ENCODE measurements around the gene OR4D10. TPM values are rescaled to one million over a fixed set of nuclear protein-coding genes. Genes with fewer than 3 reads are reported as not detected.

Gene OR4D10
- total and polyA plus RNA-seq, 2 donors from 2014 or later: not detected

DNA sequence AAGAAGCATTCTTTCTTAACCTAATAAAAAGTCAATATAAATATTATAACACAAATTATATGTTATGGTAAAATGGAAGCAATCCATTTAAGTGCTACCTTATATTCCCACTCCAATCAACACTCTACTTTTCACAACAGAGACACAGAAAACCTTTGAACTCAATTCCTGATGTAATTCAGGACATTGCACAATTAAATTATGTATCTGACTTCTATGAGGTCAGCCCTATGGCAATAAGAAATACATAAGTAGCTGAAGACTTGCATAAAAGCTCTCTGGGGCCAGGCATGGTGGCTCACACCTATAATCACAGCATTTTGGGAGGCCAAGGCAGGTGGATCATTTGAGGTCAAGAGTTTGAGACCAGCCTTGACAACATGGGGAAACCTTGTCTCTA lies 6.8 kb downstream of the OR4D10 start:
- DNase-seq (no peak), FAIRE-seq (no peak)
- no peaks in the 10 kb centered on the region for H3K4me1 ChIP-seq (ENCODE audit: control insufficient read depth in 2 of 3, insufficient read depth in 2 of 3, low read depth in 1 of 3, low read length in 3 of 3)
- no peak overlapping the region for H3K4me3 ChIP-seq (ENCODE audit: low read length in 3 of 3)
- H3K36me3 ChIP-seq (ENCODE audit: control insufficient read depth in 2 of 3, insufficient read depth in 3 of 3, low read length in 3 of 3): no peaks in the 10 kb centered on the region
- TF ChIP-seq, protein P1, sequence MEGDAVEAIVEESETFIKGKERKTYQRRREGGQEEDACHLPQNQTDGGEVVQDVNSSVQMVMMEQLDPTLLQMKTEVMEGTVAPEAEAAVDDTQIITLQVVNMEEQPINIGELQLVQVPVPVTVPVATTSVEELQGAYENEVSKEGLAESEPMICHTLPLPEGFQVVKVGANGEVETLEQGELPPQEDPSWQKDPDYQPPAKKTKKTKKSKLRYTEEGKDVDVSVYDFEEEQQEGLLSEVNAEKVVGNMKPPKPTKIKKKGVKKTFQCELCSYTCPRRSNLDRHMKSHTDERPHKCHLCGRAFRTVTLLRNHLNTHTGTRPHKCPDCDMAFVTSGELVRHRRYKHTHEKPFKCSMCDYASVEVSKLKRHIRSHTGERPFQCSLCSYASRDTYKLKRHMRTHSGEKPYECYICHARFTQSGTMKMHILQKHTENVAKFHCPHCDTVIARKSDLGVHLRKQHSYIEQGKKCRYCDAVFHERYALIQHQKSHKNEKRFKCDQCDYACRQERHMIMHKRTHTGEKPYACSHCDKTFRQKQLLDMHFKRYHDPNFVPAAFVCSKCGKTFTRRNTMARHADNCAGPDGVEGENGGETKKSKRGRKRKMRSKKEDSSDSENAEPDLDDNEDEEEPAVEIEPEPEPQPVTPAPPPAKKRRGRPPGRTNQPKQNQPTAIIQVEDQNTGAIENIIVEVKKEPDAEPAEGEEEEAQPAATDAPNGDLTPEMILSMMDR (IDR thresholded peaks at IDR 0.05; ENCODE audit: borderline replicate concordance, extremely low read depth, insufficient read depth): no peak
- intact Hi-C loops (cut with DNase I): no loop called here
- H3K9ac ChIP-seq (ENCODE audit: low read length in 3 of 3): no peak overlapping the region
- no peaks in the 10 kb centered on the region for H3K27me3 ChIP-seq (ENCODE audit: control insufficient read depth, insufficient read depth, low read length)
- H3K27ac ChIP-seq (ENCODE audit: low read depth in 2 of 2, low read length in 2 of 2): no peak overlapping the region
- H3K9me3 ChIP-seq (ENCODE audit: control insufficient read depth in 2 of 3, insufficient read depth in 1 of 3, low read length in 3 of 3): no peaks in the 10 kb centered on the region

DNA sequence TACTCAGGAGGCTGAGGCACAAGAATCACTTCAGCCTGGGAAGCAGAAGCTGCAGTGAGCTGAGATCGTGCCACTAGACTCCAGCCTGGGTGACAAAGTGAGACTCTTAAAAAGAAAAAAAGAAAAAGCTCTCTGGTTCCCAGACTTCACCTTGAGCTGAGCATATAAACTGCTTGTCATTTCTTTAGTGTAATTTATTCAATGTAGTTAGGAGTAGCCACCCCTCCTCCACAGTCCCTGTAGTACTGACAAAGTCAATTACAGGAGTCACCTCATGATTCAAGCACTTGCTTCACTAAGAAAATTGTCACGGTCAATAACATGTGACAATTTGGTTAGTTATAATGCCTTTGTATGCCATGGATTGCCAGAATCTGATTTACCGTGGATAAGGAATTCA lies 7.2 kb downstream of the OR4D10 start:
- Histone ChIP-seq H3K27me3 (ENCODE audit: control insufficient read depth, insufficient read depth, low read length) (no peaks in the 10 kb centered on the region), H3K4me1 (ENCODE audit: control insufficient read depth in 2 of 3, insufficient read depth in 2 of 3, low read depth in 1 of 3, low read length in 3 of 3) (no peaks in the 10 kb centered on the region), H3K4me3 (ENCODE audit: low read length in 3 of 3) (no peak overlapping the region), H3K36me3 (ENCODE audit: control insufficient read depth in 2 of 3, insufficient read depth in 3 of 3, low read length in 3 of 3) (no peaks in the 10 kb centered on the region), H3K9ac (ENCODE audit: low read length in 3 of 3) (no peak overlapping the region), H3K9me3 (ENCODE audit: control insufficient read depth in 2 of 3, insufficient read depth in 1 of 3, low read length in 3 of 3) (no peaks in the 10 kb centered on the region), H3K27ac (ENCODE audit: low read depth in 2 of 2, low read length in 2 of 2) (no peak overlapping the region)
- no peak for FAIRE-seq
- intact Hi-C loops (cut with DNase I): no loop called here
- TF ChIP-seq, protein P1 (IDR thresholded peaks at IDR 0.05; ENCODE audit: borderline replicate concordance, extremely low read depth, insufficient read depth): no peak
- DNase-seq: peak in 2 of 5 donors; percentile 24 to 34

DNA sequence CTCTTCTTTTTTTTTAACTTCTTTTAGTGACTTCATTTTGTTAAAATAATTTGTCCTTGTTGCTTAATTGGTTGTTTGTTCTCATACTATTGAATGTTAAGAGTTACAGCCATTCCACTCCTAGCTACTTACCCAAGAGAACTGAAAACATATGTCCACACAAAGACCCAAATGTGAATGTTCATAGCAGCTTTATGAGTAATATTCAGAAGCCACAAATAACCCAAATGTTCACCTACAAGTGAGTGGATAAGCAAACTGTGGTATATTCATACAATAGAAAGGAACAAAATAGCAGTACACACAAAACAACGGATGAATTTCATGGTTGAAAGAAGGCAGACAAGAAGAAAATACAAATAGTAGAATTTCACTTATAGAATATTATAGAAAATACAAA lies 28.8 kb downstream of the OR4D10 start:
- intact Hi-C loops (cut with DNase I): no loop called here
- H3K9me3 ChIP-seq (ENCODE audit: control insufficient read depth in 2 of 3, insufficient read depth in 1 of 3, low read length in 3 of 3): no peaks in the 10 kb centered on the region
- no peaks in the 10 kb centered on the region for H3K27me3 ChIP-seq (ENCODE audit: control insufficient read depth, insufficient read depth, low read length)
- H3K4me1 ChIP-seq (ENCODE audit: control insufficient read depth in 2 of 3, insufficient read depth in 2 of 3, low read depth in 1 of 3, low read length in 3 of 3): no peaks in the 10 kb centered on the region
- TF ChIP-seq, protein P1 (IDR thresholded peaks at IDR 0.05; ENCODE audit: borderline replicate concordance, extremely low read depth, insufficient read depth): no peak
- H3K36me3 ChIP-seq (ENCODE audit: control insufficient read depth in 2 of 3, insufficient read depth in 3 of 3, low read length in 3 of 3): no peaks in the 10 kb centered on the region
- DNase-seq: no peak
- no peak for FAIRE-seq
- no peak overlapping the region for H3K27ac ChIP-seq (ENCODE audit: low read depth in 2 of 2, low read length in 2 of 2)
- no peak overlapping the region for H3K9ac ChIP-seq (ENCODE audit: low read length in 3 of 3)
- no peak overlapping the region for H3K4me3 ChIP-seq (ENCODE audit: low read length in 3 of 3)

DNA sequence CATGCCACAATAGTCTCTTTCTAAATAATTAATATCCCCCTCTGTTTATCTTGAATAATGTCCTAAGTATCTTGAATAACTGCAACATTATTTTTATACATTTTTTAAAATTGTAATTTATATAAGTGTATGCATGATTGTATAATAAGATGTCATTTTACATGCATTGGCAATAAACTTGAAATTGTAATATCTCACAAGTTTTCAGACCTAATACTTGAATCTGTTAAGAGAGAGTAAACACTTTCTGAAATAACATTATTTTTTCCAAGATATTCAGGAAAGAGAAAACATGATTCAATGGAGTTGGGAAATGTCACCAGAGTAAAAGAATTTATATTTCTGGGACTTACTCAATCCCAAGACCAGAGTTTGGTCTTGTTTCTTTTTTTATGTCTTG lies 30.2 kb downstream of the OR4D10 start, which contains the start of gene OR4D11:
OR4D11 (plus strand) TSS at position 301 of the 400 bp plus-strand sequence; CDS start at position 301, 0 bp downstream.
- H3K4me1 ChIP-seq (ENCODE audit: control insufficient read depth in 2 of 3, insufficient read depth in 2 of 3, low read depth in 1 of 3, low read length in 3 of 3): no peaks in the 10 kb centered on the region
- TF ChIP-seq, protein P1 (IDR thresholded peaks at IDR 0.05; ENCODE audit: borderline replicate concordance, extremely low read depth, insufficient read depth): no peak
- no peaks in the 10 kb centered on the region for H3K27me3 ChIP-seq (ENCODE audit: control insufficient read depth, insufficient read depth, low read length)
- intact Hi-C loops (cut with DNase I): no loop called here
- no peak within 1 kb of the TSS for H3K27ac ChIP-seq (ENCODE audit: low read depth in 2 of 2, low read length in 2 of 2)
- H3K9me3 ChIP-seq (ENCODE audit: control insufficient read depth in 2 of 3, insufficient read depth in 1 of 3, low read length in 3 of 3): no peaks in the 10 kb centered on the region
- FAIRE-seq (no peak), DNase-seq (no peak)
- no peak within 1 kb of the TSS for H3K9ac ChIP-seq (ENCODE audit: low read length in 3 of 3)
- no peaks in the 10 kb centered on the region for H3K36me3 ChIP-seq (ENCODE audit: control insufficient read depth in 2 of 3, insufficient read depth in 3 of 3, low read length in 3 of 3)
- no peak within 1 kb of the TSS for H3K4me3 ChIP-seq (ENCODE audit: low read length in 3 of 3)
